Measurements from ENCODE around the gene PAIP1.
A peak's percentile ranks its signal among the peaks of the same experiment; 100 is the strongest.

DNA sequence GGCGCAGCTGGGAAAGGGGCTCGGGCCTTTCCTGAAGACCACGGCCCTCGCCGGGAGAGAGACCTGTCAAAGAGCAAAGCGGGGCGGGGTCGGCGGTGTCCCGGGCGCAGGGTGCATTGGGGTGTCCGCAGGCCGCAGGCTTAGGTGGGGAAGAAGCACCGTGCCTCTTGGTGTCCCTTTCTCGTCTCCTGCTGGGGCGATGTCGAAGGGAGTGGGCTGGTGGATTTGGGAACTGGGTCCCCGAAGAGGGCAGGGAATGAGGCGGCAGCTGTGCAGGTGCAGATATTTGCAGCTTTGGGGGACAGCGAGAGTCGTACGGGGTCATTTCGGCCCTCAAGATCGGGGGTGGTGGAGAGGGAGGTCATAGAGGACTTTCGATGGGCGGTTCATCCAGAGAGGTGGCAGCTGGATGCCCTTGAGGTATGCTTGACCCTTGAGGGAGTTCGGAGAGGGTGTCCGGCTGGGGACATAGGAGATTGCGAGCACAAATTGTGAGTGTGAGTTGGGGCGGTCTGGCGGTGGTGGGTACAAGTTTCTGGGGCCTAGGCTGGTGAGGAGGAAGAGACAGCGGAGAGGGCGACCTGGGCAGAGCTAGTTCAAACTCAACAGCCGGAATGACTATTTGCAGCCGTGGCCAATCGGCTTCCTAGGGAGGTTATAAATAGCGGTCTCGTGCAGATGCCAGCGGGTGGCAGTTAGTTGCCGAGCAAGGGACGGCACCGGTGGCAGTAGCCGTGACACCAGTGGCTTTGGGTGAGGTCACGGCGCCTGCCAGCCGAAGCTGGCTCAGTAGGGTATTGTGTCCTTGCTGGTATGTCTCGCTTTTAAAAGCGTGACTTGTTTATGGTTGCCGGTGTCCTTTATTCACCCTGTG lies 46.7 kb upstream of the PAIP1 start:
- peak; percentile 53 for TF ChIP-seq POLR2AphosphoS5 (IDR thresholded peaks at IDR 0.05)
- TF ChIP-seq, protein P1, sequence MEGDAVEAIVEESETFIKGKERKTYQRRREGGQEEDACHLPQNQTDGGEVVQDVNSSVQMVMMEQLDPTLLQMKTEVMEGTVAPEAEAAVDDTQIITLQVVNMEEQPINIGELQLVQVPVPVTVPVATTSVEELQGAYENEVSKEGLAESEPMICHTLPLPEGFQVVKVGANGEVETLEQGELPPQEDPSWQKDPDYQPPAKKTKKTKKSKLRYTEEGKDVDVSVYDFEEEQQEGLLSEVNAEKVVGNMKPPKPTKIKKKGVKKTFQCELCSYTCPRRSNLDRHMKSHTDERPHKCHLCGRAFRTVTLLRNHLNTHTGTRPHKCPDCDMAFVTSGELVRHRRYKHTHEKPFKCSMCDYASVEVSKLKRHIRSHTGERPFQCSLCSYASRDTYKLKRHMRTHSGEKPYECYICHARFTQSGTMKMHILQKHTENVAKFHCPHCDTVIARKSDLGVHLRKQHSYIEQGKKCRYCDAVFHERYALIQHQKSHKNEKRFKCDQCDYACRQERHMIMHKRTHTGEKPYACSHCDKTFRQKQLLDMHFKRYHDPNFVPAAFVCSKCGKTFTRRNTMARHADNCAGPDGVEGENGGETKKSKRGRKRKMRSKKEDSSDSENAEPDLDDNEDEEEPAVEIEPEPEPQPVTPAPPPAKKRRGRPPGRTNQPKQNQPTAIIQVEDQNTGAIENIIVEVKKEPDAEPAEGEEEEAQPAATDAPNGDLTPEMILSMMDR (IDR thresholded peaks at IDR 0.05) = no peak
- peak; percentile 41 for TF ChIP-seq POLR2A (IDR thresholded peaks at IDR 0.05)
